GM18526 (cell line): ENCODE results near the gene NUP58.

Experiments
- POLR2A ChIP-seq: IDR thresholded peaks from 3 replicates; pipeline ENCODE4 v1.6.1; 2011; ENCODE audit not compliant: insufficient read length; ENCODE audit errors: extremely low read depth

Gene NUP58

GRCh38 chr13:25347151-25347550, 45.7 kb downstream of the NUP58 start:
- no peak for TF ChIP-seq POLR2A

- no peak for TF ChIP-seq POLR2A
These were observed 50.0 kb downstream of the NUP58 start for GRCh38 chr13:25351404-25351803.

DNA sequence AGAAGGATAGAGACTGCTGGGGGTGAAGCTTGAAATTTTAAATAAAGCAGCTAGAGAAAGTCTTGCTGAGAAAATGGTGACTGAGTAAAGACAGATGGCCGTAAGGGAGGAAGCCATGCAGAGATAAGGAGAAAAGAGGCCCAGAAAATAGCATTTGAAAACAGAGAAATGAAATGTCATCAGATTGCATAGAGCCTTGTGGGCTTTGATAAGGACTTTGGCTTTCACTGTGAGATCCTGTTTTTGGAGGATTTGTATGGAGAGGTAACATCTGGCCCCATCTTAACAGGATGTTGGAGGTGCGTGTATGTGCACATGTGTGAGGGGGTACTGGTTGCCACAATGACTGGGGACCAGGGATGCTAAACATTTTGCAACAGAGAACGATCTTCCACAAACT, 50.8 kb downstream of the NUP58 start:
- TF ChIP-seq POLR2A, result no peak

DNA sequence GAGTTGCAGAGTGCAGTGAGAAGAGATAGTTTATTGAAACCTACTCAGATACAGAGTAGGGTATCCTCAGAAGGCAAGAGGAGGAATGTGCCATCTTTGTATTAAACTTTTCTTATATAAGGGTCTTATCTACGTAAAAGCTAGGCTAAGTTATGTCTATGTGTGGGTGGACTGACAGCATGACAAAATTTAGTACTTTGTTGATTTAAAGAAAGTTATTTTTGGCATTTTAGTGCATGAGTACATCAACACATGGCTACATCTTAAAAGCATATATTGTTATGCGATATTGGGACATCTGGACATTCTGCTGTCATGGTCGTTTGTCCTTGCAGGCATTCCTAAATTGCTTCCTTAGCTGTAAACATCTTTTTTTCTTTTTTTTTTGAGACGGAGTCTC, 51.4 kb downstream of the NUP58 start:
- TF ChIP-seq POLR2A, result no peak

DNA sequence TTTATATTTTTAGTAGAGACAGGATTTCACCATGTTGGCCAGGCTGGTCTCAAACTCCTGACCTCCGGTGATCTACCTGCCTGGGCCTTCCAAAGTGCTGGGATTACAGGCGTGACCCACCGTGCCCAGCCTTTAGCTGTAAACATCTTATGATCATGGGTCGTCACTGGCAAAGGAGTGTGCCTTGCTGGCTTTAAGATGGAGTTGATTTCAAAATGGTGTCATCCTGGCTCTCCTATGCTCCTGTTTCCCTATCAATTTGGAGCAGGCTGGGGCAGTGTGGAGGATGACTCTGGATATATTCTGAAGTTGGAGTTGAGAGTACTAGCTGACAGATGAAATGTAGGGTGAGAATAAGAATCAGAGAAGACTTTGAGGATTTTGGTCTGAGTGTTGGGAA, 51.9 kb downstream of the NUP58 start:
- TF ChIP-seq POLR2A, result no peak

DNA sequence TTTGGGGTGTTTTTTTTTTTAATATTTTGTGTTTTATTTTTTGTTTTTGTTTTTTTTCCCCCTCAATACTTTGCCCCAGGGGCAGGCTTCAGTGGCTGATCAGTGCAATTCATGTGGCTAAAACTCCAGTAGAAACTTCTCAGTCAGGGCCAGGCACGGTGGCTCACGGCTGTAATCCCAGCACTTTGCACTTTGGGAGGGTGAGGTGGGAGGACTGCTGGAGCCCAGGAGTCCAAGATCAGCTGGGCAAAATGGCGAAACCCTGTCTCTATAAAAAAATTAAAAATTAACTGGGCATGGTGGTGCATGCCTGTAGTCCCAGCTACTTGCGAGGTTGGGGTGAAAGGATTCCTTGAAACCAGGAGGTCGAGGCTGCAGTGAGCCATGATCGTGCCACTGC, 53.0 kb downstream of the NUP58 start:
- TF ChIP-seq POLR2A, result no peak

DNA sequence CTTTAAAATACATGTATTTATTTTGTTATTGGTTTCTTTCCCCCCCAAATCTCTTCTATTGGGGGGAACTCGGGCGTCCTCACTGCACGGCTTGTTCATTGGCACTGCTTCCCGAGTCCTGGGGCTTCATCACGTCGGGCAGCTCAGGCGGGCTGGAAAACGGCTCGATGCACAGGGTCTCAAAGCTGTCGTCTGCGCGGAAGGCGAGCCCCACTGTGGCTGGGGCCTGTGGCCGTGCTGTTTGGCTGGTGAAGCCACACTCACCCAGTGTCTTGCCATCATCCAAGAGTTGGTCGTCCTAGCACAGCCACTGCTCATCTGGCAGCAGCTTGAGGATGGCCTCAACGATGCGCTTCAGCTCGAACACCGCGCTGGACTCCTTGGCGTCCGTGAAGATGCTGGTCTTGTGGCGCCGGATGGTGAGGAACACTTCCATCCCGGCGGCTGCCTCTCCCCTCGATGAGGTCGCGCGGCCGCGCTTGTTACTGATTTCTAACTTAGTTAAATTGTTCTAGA, 64.4 kb downstream of the NUP58 start:
- no peak for TF ChIP-seq POLR2A

- TF ChIP-seq POLR2A, result no peak
These were observed 69.9 kb downstream of the NUP58 start for GRCh38 chr13:25371158-25371874.

GRCh38 chr13:25371875-25372283, 70.5 kb downstream of the NUP58 start, which contains the start of gene ATP8A2:
ATP8A2 (plus strand) TSS chr13:25371974; CDS start chr13:25372213, 239 bp downstream.
- TF ChIP-seq POLR2A, result no peak

- no peak for TF ChIP-seq POLR2A
These were observed 71.1 kb downstream of the NUP58 start for GRCh38 chr13:25372284-25373081.

GRCh38 chr13:25375727-25376358, 74.4 kb downstream of the NUP58 start:
- no peak for TF ChIP-seq POLR2A

- TF ChIP-seq POLR2A, result no peak
These were observed 76.0 kb downstream of the NUP58 start for GRCh38 chr13:25377244-25377962.

- no peak for TF ChIP-seq POLR2A
These were observed 77.1 kb downstream of the NUP58 start for GRCh38 chr13:25378528-25378927.

- no peak for TF ChIP-seq POLR2A
These were observed 77.6 kb downstream of the NUP58 start for GRCh38 chr13:25379011-25379410.

GRCh38 chr13:25380082-25380481, 78.7 kb downstream of the NUP58 start:
- TF ChIP-seq POLR2A, result no peak
